ENCODE data around the gene TMEM190. TPM values are rescaled to one million over a fixed set of nuclear protein-coding genes. Genes with fewer than 3 reads are reported as not detected.

TMEM190 gene
- total and polyA plus RNA-seq, 10 of the 15 experiments (the other 5 are each of a cell fraction or from before 2014, with no cell fraction given): not detected

DNA sequence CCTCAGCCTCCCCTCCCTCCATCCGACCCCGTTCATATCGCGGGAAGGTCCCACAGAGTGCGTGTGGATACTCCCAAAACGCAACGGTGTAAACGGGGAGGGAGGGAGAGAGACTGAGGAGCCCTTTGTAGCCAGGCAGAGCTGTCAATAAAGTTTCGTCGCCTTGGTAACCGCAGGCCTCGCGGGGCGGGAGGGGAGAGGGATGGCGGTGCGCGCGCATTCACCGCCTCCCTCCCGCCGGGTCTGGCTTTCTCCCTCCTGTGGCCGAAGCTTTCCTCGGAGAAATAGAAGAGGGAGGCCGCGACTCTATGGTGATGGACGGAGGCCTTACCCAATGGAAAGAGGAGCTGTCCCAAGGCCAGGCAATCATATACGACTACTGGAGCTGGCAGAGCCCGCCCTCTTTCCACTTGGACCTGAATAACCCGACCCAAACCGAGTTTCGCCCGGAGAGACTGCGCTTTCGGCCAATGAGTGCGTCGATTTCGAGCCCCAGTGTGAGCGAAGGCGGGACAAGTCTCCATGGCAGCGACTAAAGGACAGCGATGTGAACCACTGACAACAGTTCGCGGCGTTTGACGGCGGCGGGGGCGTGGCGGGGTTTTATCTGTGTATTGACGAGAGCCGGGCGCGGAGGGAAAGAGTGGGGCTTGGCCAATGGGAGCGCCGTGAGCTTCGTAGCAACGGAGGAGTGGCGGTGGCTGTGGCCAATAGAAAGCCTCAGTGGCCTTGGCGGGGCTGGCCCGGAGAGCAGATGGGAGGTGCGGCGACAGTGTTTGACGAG is 37.3 kb upstream of the TMEM190 start, which contains the start of gene KMT5C (continued):
- TF ChIP-seq IRF3 (IDR thresholded peaks at IDR 0.05): peak; percentile 97
- TF ChIP-seq, protein P1, sequence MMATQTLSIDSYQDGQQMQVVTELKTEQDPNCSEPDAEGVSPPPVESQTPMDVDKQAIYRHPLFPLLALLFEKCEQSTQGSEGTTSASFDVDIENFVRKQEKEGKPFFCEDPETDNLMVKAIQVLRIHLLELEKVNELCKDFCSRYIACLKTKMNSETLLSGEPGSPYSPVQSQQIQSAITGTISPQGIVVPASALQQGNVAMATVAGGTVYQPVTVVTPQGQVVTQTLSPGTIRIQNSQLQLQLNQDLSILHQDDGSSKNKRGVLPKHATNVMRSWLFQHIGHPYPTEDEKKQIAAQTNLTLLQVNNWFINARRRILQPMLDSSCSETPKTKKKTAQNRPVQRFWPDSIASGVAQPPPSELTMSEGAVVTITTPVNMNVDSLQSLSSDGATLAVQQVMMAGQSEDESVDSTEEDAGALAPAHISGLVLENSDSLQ (IDR thresholded peaks at IDR 0.05): peak; percentile 100
- peak; percentile 66 for TF ChIP-seq MEF2B (IDR thresholded peaks at IDR 0.05; ENCODE audit: partially characterized antibody, poor library complexity, severe bottlenecking)
- TF ChIP-seq, protein P2, sequence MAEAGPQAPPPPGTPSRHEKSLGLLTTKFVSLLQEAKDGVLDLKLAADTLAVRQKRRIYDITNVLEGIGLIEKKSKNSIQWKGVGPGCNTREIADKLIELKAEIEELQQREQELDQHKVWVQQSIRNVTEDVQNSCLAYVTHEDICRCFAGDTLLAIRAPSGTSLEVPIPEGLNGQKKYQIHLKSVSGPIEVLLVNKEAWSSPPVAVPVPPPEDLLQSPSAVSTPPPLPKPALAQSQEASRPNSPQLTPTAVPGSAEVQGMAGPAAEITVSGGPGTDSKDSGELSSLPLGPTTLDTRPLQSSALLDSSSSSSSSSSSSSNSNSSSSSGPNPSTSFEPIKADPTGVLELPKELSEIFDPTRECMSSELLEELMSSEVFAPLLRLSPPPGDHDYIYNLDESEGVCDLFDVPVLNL (IDR thresholded peaks at IDR 0.05; ENCODE audit: low read depth, low read length): peak; percentile 77
- no peak for TF ChIP-seq PML (IDR thresholded peaks at IDR 0.05; ENCODE audit: low read length)
- peak; percentile 84 for TF ChIP-seq FOS (IDR thresholded peaks at IDR 0.05; ENCODE audit: borderline replicate concordance, extremely low read depth, insufficient read length)
- no peak for TF ChIP-seq PRDM15 (CRISPR knock-in tag; IDR thresholded peaks at IDR 0.05)
- peak; percentile 98 for TF ChIP-seq NFYB (IDR thresholded peaks at IDR 0.05; ENCODE audit: insufficient read depth, low read depth, low read length)
- no peak; the same call in 1 of the 2 replicates for TF ChIP-seq HCFC1 (IDR thresholded peaks at IDR 0.05; ENCODE audit: low read length)
- peak; percentile 70; the same call in 1 of the 2 replicates for TF ChIP-seq HDGF (IDR thresholded peaks at IDR 0.05)
- peak; percentile 50; the same call in 1 of the 2 replicates for TF ChIP-seq RELB (IDR thresholded peaks at IDR 0.05; ENCODE audit: low read depth)
- TF ChIP-seq BRCA1 (IDR thresholded peaks at IDR 0.05; ENCODE audit: low read depth, low read length): peak; percentile 34; the same call in 1 of the 2 replicates
- TF ChIP-seq IRF4 (IDR thresholded peaks at IDR 0.05; ENCODE audit: low read depth, low read length): no peak
- TF ChIP-seq BACH1 (IDR thresholded peaks at IDR 0.05; ENCODE audit: borderline replicate concordance): peak; percentile 36; the same call in 1 of the 2 replicates
- TF ChIP-seq JUND (IDR thresholded peaks at IDR 0.05; ENCODE audit: low read depth, low read length): 0 out of 2 replicates have a peak, but pooled peaks have one; percentile 22
- TF ChIP-seq YY1 (IDR thresholded peaks at IDR 0.05; ENCODE audit: low read depth, low read length): 0 out of 2 replicates have a peak, but pooled peaks have one; percentile 25
- TF ChIP-seq SP1 (IDR thresholded peaks at IDR 0.05; ENCODE audit: low read depth, low read length): peak; percentile 98
- TF ChIP-seq CREM (IDR thresholded peaks at IDR 0.05; ENCODE audit: low read depth): peak; percentile 94

All from GM12878 (cell line).